GM13976 (cell line): Measurements from ENCODE around the gene CMAS.
"Not testable (repeated sequence)": the region's sequence is repeated elsewhere in the genome, so short reads cannot be mapped to it uniquely, and the experiment has no call there.

Source experiments
- DNase-seq: peaks from one replicate; pipeline ENCODE4 v3.0.0; 2012; ENCODE audit warnings: low spot score
- in situ Hi-C: fragments of 300-500 bp; cut with MboI; formaldehyde crosslinking; loops from one replicate; pipeline ENCODE4 v1.12.0; 2022; ENCODE audit warnings: low sequenced_read_pairs, mixed read lengths, inconsistent platforms; ENCODE audit not compliant: unreplicated experiment
- TF ChIP-seq, protein P1 (sequence below): IDR thresholded peaks from 2 replicates; pipeline ENCODE4 v1.5.1; 2012; ENCODE audit warnings: borderline replicate concordance, mild to moderate bottlenecking; ENCODE audit not compliant: insufficient read depth; ENCODE audit errors: extremely low read depth, missing control alignments, control extremely low read depth

Gene CMAS

DNA sequence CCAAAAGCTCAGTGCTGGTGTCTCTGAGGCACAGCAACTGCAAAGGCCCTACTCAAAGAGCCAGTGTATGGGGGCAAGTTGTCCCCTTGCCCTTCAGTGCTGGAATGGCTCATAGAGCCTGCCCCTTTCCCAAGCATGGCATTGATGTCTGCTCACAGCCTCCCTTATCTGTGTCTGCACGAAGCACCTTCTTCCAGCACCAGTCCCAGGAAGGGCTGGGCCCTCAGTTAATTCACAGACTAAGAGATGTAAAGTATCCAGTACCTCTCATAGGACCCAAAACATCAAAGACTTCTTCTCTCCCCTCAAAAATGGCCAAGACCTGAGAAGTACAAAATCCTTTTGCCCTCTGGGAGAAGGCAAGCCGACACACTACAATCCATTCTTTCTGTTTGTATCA is 1.6 kb upstream of the CMAS start:
- TF ChIP-seq, protein P1, sequence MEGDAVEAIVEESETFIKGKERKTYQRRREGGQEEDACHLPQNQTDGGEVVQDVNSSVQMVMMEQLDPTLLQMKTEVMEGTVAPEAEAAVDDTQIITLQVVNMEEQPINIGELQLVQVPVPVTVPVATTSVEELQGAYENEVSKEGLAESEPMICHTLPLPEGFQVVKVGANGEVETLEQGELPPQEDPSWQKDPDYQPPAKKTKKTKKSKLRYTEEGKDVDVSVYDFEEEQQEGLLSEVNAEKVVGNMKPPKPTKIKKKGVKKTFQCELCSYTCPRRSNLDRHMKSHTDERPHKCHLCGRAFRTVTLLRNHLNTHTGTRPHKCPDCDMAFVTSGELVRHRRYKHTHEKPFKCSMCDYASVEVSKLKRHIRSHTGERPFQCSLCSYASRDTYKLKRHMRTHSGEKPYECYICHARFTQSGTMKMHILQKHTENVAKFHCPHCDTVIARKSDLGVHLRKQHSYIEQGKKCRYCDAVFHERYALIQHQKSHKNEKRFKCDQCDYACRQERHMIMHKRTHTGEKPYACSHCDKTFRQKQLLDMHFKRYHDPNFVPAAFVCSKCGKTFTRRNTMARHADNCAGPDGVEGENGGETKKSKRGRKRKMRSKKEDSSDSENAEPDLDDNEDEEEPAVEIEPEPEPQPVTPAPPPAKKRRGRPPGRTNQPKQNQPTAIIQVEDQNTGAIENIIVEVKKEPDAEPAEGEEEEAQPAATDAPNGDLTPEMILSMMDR: no peak
- in situ Hi-C loops: no loop called here
- DNase-seq: no peak

- no peak for DNase-seq
- in situ Hi-C loops: no loop called here
- TF ChIP-seq, protein P1: no peak
Observed at GRCh38 chr12:22046968-22047390, 961 bp downstream of the CMAS start.

DNA sequence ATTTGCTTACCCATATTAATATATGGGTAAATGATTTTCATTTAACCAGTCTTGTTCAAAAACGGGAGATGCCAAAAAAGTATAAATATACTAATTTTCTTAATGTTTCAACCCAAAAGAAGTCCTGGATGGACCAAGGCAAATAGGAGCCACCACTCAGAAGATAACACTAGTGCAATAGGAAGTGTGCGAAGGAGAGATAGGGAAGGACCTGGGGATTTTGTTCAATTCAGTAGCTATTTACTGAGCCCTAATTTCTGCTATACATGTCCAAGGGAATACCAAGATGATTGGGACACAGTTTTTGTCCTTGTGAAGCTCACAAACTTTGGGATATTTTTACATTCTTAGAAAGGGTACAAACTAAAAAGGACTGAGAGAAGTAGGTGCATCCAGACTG is 1.5 kb downstream of the CMAS start:
- no peak for DNase-seq
- TF ChIP-seq, protein P1: no peak
- in situ Hi-C loops: no loop called here

- TF ChIP-seq, protein P1: no peak
- in situ Hi-C loops: no loop called here
- no peak for DNase-seq
Observed at GRCh38 chr12:22048351-22049041, 2.5 kb downstream of the CMAS start.

DNA sequence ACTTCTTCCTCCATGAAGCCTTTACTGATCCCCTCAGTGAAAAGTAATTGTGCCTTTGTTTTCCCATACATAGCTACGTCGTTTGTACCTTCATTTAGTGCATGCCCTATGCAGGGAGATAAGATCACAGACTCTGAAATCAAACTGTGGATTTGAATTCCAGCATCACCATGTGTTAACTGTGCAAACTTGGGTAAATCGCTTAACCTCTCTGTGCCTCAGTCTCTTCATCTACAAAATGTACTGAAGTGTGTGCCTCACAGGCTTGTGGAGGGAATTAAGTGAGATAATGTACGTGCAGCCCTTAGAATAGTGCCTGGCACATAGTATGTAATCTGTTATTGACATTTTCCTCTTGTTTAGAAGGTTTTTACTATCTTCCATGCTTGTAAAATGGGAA is 4.1 kb downstream of the CMAS start:
- DNase-seq: no peak
- in situ Hi-C loops: no loop called here
- TF ChIP-seq, protein P1: no peak

- TF ChIP-seq, protein P1: no peak
Observed at GRCh38 chr12:22051114-22051698, 5.2 kb downstream of the CMAS start.

GRCh38 chr12:22052994-22053393 is 7.0 kb downstream of the CMAS start:
- in situ Hi-C loops: not testable (repeated sequence)

More at GRCh38 chr12:22051114-22051698, 5.2 kb downstream of the CMAS start:
- in situ Hi-C loops: no loop called here
- DNase-seq: no peak

More at GRCh38 chr12:22052994-22053393, 7.0 kb downstream of the CMAS start:
- DNase-seq: not testable (repeated sequence)
